HFF-Myc (cell line): ENCODE results near the gene PRPH2.

Experiments used
- DNase-seq: peaks from one replicate; pipeline ENCODE4 v3.0.0-alpha.2; 2011; ENCODE audit warnings: low read depth; ENCODE audit errors: extremely low read depth
- H3K4me3 ChIP-seq: replicated peaks from 2 replicates; pipeline ENCODE4 v1.5.1; 2011; ENCODE audit warnings: low read depth, mild to moderate bottlenecking, control low read depth, low read length
- TF ChIP-seq, protein P1 (sequence below): IDR thresholded peaks from 2 replicates; pipeline ENCODE4 v1.5.1; 2012; ENCODE audit warnings: mild to moderate bottlenecking, low read depth, low read length, control low read depth; ENCODE audit errors: missing control alignments

PRPH2 gene

DNA sequence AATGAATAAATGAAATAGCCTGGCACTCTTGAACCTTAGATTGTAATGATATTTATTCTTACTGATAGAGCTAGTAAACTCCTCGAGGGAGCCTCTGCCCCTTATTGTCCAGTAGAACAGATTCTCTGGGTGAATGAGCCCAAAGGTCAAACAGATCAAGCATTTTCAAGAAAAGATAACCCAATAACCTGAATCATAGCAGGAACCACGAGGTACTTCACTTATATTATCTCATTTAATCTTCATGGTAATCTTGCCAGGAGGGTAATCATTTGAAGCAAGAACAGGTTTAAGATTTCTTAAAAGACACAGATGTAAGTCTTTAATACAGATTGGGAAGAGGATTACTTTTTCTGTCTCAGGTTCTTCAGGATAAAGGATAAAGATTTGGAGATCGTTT lies 40.6 kb upstream of the PRPH2 start:
- H3K4me3 ChIP-seq = no peak overlapping the region
- TF ChIP-seq, protein P1, sequence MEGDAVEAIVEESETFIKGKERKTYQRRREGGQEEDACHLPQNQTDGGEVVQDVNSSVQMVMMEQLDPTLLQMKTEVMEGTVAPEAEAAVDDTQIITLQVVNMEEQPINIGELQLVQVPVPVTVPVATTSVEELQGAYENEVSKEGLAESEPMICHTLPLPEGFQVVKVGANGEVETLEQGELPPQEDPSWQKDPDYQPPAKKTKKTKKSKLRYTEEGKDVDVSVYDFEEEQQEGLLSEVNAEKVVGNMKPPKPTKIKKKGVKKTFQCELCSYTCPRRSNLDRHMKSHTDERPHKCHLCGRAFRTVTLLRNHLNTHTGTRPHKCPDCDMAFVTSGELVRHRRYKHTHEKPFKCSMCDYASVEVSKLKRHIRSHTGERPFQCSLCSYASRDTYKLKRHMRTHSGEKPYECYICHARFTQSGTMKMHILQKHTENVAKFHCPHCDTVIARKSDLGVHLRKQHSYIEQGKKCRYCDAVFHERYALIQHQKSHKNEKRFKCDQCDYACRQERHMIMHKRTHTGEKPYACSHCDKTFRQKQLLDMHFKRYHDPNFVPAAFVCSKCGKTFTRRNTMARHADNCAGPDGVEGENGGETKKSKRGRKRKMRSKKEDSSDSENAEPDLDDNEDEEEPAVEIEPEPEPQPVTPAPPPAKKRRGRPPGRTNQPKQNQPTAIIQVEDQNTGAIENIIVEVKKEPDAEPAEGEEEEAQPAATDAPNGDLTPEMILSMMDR = no peak
- DNase-seq = no peak

DNA sequence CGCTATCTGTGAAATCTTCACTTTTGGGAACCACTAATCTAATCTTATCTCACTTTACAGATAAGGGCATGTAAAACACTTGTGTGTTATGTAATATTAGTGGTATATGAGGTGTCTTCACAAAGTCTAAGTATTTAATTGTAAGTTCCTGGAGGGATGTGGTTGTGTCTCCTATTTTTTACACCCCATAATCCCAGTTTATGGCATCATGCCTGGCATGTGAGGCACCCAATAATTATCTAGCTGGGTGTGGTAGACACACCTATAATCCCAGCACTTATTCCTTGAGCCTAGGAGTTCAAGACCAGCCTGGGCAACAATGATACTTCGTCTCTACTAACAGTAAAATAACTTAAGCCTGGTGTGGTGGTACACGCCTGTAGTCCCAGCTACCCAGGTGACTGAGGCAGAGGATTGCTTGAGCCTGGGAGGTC lies 40.0 kb upstream of the PRPH2 start:
- H3K4me3 ChIP-seq = no peak overlapping the region
- no peak for DNase-seq
- TF ChIP-seq, protein P1 = no peak

DNA sequence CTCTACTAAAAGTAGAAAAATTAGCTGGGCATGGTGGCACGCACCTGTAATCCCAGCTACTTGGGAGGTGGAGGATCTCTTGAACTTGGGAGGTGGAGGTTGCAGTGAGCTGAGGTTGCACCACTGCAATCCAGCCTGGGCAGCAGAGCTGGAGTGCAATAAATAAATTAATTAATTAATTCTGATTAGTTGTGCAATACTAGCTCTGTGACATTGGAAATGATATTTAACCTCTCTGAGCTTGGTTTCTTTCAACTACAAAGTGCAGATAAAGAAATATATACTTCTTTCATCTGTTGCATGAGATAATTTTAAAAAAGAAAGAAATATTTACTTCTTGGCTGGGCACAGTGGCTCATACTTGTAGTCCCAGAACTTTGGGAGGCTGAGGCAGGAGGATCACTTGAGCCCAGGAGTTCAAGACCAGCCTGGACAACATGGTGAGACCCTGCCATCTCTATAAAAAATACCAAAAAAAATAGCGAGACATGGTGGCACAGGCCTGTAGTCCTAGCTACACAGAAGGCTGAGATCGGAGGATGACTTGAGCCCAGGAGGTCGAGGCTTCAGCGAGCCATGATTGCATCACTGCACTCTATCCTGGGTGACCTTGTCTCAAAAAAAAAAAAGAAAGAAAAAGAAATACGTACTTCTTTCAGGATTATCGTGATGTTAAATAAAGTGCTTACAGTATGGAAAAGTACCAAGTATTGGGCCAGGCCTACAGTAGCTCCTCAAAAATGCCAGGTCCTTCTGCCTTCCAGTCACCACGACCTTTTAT lies 39.1 kb upstream of the PRPH2 start:
- no peak overlapping the region for H3K4me3 ChIP-seq
- TF ChIP-seq, protein P1 = no peak
- DNase-seq = no peak

DNA sequence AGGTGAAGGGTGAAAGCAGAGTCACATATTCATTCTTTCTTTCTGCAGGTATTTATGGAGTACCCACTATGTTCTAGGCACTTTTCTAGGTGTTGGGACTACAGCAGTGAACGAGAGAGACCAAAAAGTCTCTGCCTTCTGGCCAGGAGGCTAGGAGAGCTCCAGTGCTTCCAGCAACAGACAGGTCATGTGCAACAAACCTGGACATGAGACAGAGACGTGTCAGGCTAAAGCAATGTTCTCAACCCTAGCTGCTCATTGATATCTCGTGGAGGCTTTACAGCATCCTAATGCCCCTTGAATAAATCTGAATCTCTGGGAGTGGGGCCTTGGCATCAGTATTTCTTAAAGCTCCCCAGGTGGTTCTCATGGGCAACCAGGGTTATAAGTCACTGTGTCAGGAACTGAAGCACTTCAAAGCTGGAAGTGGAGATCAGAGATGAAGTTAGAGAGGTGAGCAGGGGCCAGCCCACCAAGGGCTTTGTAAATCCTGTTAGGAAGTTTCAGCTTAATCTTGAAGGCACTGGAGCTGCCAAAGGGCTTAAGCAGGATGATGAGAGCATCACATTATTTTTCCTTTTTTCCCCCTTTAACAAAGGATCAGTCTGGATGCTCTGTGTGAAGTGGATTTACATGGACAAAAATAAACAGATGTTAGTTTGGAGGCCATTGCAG lies 36.5 kb upstream of the PRPH2 start:
- no peak overlapping the region for H3K4me3 ChIP-seq
- no peak for DNase-seq
- TF ChIP-seq, protein P1 = no peak

DNA sequence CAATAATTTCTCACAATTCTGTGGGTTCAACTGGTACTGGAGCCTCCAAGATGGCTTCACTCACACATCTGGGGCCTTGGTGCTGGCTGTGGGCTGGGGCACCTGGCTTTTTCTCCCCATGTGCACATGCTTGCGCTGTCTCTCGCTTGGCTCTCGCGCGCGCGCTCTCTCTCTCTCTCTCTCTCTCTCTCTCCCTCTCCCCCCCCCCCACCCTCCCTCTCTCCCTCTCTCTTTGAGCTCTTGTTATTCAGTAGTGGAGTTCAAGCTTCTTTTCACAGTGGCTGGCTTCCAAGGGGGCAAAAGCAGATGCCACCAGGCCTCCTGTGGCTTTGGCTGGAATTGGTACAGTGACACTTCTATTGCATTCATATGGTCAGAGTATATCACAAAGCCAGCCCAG lies 34.3 kb upstream of the PRPH2 start:
- TF ChIP-seq, protein P1 = no peak
- DNase-seq = no peak
- no peak overlapping the region for H3K4me3 ChIP-seq

DNA sequence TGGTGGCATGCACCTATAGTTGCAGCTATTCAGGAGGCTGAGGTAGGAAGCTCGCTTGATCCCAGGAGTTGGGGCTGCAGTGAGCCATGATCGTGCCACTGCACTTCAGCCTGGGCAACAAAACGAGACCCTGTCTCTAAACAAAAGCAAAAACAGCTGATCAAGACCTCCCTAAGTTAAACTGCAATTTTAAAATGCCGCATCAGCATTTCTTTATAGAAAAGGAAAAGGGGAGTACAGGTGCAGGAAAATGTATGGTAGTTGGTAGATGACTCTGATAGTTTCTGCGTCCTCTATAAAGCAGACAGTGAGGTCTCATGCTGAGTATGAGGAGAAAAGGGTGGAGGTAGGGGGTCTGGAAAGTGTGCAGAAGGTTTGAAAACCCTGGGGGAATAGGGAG lies 32.4 kb upstream of the PRPH2 start:
- TF ChIP-seq, protein P1 = no peak
- DNase-seq = no peak
- H3K4me3 ChIP-seq = no peak overlapping the region
